SK-N-SH (cell line): Measurements from ENCODE around the gene BAIAP2L1. TPM values are rescaled to one million over a fixed set of nuclear protein-coding genes. Genes with fewer than 3 reads are reported as not detected.

ENCODE experiments used
- CTCF ChIA-PET: fragments of 300-600, 350-600 bp; formaldehyde crosslinking; extraction: SDS; loops from one replicate; lab custom pipeline; 2021; lab: Yijun Ruan, JAX
- POLR2A ChIA-PET: fragments of 350-600 bp; sonication (Branson Sonifier 250); formaldehyde crosslinking; extraction: SDS; loops from one replicate; lab custom pipeline; 2020; ENCODE audit warnings: antibody characterized with exemption, inconsistent platforms; lab: Yijun Ruan, JAX
- DNase-seq: peaks from one replicate; pipeline ENCODE4 v3.0.0; 2012
- H2AFZ ChIP-seq: fragments of 200-600 bp; sonication (generic); 2 replicates; pipeline ENCODE4 v1.8.1; 2016; ENCODE audit warnings: antibody characterized with exemption, mild to moderate bottlenecking, low read depth
- H3F3A ChIP-seq: fragments of 200-600 bp; sonication (generic); replicated peaks from 2 replicates; pipeline ENCODE3; 2016; ENCODE audit warnings: antibody characterized with exemption, mild to moderate bottlenecking; ENCODE audit not compliant: insufficient read depth
- H3K27ac ChIP-seq, 2 experiments: fragments of 200-500 bp in 1 of 2; fragments of 200-600 bp in 1 of 2; sonication (Bioruptor generic) in 1 of 2; sonication (generic), shearing (Covaris generic) in 1 of 2; 2 replicates each; pipeline versions ENCODE4 v1.5.1 to v1.6.1; 2014 to 2016; ENCODE audit warnings: low read depth in 2 of 2, inconsistent platforms in 1 of 2, low read length in 1 of 2, mild to moderate bottlenecking in 1 of 2, mixed read lengths in 1 of 2
- H3K27me3 ChIP-seq: fragments of 200-600 bp; sonication (generic), shearing (Covaris generic); 2 replicates; pipeline ENCODE4 v1.6.1; 2016; ENCODE audit warnings: mixed run types; ENCODE audit not compliant: insufficient read depth
- H3K36me3 ChIP-seq, 2 experiments: fragments of 200-500 bp in 1 of 2; fragments of 200-600 bp in 1 of 2; sonication (Bioruptor generic) in 1 of 2; sonication (generic) in 1 of 2; replicated peaks in 1 of 2; 2 replicates each; pipeline versions ENCODE3 to v1.5.1; 2014 to 2016; ENCODE audit warnings: low read length in 1 of 2, mild to moderate bottlenecking in 1 of 2; ENCODE audit not compliant: insufficient read depth in 2 of 2, control insufficient read depth in 1 of 2
- H3K4me1 ChIP-seq, 2 experiments: fragments of 200-500 bp in 1 of 2; fragments of 200-600 bp in 1 of 2; sonication (Bioruptor generic) in 1 of 2; sonication (generic), shearing (Covaris generic) in 1 of 2; 2 replicates each; pipeline versions ENCODE4 v1.5.1 to v1.6.1; 2014 to 2016; ENCODE audit warnings: low read depth in 1 of 2, low read length in 1 of 2, mixed run types in 1 of 2; ENCODE audit not compliant: insufficient read depth in 2 of 2, control insufficient read depth in 1 of 2
- H3K4me2 ChIP-seq: fragments of 200-600 bp; sonication (generic), shearing (Covaris generic); 2 replicates; pipeline ENCODE4 v1.6.1; 2017; ENCODE audit warnings: mixed run types
- H3K4me3 ChIP-seq, 2 experiments: fragments of 200-500 bp in 1 of 2; fragments of 200-600 bp in 1 of 2; sonication (Bioruptor generic) in 1 of 2; sonication (generic), shearing (Covaris generic) in 1 of 2; 2 replicates each; pipeline versions ENCODE4 v1.5.1 to v1.8.1; 2014 to 2016; ENCODE audit warnings: low read depth in 2 of 2, inconsistent platforms in 1 of 2, low read length in 1 of 2, mild to moderate bottlenecking in 1 of 2, mixed read lengths in 1 of 2, moderate library complexity in 1 of 2
- H3K79me2 ChIP-seq: fragments of 200-600 bp; sonication (generic); 2 replicates; pipeline ENCODE4 v1.8.1; 2017; ENCODE audit warnings: mild to moderate bottlenecking; ENCODE audit not compliant: insufficient read depth
- H3K9ac ChIP-seq: fragments of 200-600 bp; sonication (generic); 2 replicates; pipeline ENCODE4 v1.6.1; 2017; ENCODE audit warnings: mixed run types
- H3K9me2 ChIP-seq: fragments of 200-600 bp; sonication (generic); 2 replicates; pipeline ENCODE4 v1.6.1; 2017; ENCODE audit warnings: mixed run types
- H3K9me3 ChIP-seq: fragments of 200-600 bp; sonication (generic); 2 replicates; pipeline ENCODE4 v1.6.1; 2017; ENCODE audit warnings: mixed run types, mild to moderate bottlenecking, moderate library complexity
- H4K20me1 ChIP-seq: fragments of 200-600 bp; sonication (generic); 2 replicates; pipeline ENCODE4 v1.6.1; 2017; ENCODE audit warnings: mild to moderate bottlenecking, mixed run types; ENCODE audit not compliant: insufficient read depth
- CHD2 ChIP-seq: fragments of 150-350 bp; IDR thresholded peaks from 2 replicates; pipeline ENCODE4 v1.6.1; 2018; ENCODE audit warnings: low read length; ENCODE audit not compliant: partially characterized antibody
- CTCF ChIP-seq: fragments of 200-600 bp; sonication (generic); IDR thresholded peaks from 2 replicates; pipeline ENCODE4 v1.6.1; 2017; ENCODE audit warnings: antibody characterized with exemption, mild to moderate bottlenecking, moderate library complexity
- ELF1 ChIP-seq: IDR thresholded peaks from 2 replicates; pipeline ENCODE4 v1.4.0; 2012
- EP300 ChIP-seq, 2 experiments: IDR thresholded peaks; 2 replicates each; pipeline versions ENCODE4 v1.4.0 to v1.6.1; 2012; ENCODE audit warnings: borderline replicate concordance in 1 of 2, low read depth in 1 of 2, low read length in 1 of 2
- FOSL2 ChIP-seq: IDR thresholded peaks from 2 replicates; pipeline ENCODE4 v1.4.0; 2012; ENCODE audit warnings: low read depth, mild to moderate bottlenecking, moderate library complexity, borderline replicate concordance
- FOXJ3 ChIP-seq: sonication (generic); formaldehyde crosslinking; IDR thresholded peaks from 2 replicates; pipeline ENCODE4 v1.5.1; 2020; ENCODE audit warnings: mild to moderate bottlenecking, missing genetic modification reagents
- MAX ChIP-seq: IDR thresholded peaks from 2 replicates; pipeline ENCODE4 v1.4.0; 2012; ENCODE audit warnings: low read depth
- MEF2A ChIP-seq: IDR thresholded peaks from 2 replicates; pipeline ENCODE4 v1.4.0; 2012; ENCODE audit warnings: low read depth, borderline replicate concordance
- MXI1 ChIP-seq: IDR thresholded peaks from 2 replicates; pipeline ENCODE4 v1.6.1; 2012; ENCODE audit warnings: mild to moderate bottlenecking, low read depth, low read length, improper control_type of control experiment
- PBX3 ChIP-seq: IDR thresholded peaks from 2 replicates; pipeline ENCODE4; 2012
- RCOR1 ChIP-seq: fragments of 150-350 bp; IDR thresholded peaks from 2 replicates; pipeline ENCODE4 v1.6.1; 2017; ENCODE audit warnings: antibody characterized with exemption, low read length
- RFX5 ChIP-seq: IDR thresholded peaks from 2 replicates; pipeline ENCODE4 v1.6.1; 2012; ENCODE audit warnings: mild to moderate bottlenecking, improper control_type of control experiment, low read length
- RXRA ChIP-seq: IDR thresholded peaks from 2 replicates; pipeline ENCODE4 v1.4.0; 2012; ENCODE audit warnings: low read depth, mild to moderate bottlenecking, borderline replicate concordance
- SIN3A ChIP-seq: IDR thresholded peaks from 2 replicates; pipeline ENCODE4 v1.6.1; 2012; ENCODE audit warnings: low read depth, mild to moderate bottlenecking, low read length, moderate library complexity, borderline replicate concordance
- SMC3 ChIP-seq: IDR thresholded peaks from 2 replicates; pipeline ENCODE4 v1.6.1; 2012; ENCODE audit warnings: low read depth, low read length, improper control_type of control experiment
- TAF1 ChIP-seq: IDR thresholded peaks from 2 replicates; pipeline ENCODE4 v1.6.1; 2012; ENCODE audit warnings: low read depth, mild to moderate bottlenecking, low read length, moderate library complexity, borderline replicate concordance
- TCF12 ChIP-seq: IDR thresholded peaks from 2 replicates; pipeline ENCODE4 v1.4.0; 2012
- TEAD4 ChIP-seq: IDR thresholded peaks from 2 replicates; pipeline ENCODE4 v1.4.0; 2012; ENCODE audit warnings: mild to moderate bottlenecking, borderline replicate concordance; ENCODE audit not compliant: insufficient read depth
- USF2 ChIP-seq: fragments of 150-350 bp; IDR thresholded peaks from 2 replicates; pipeline ENCODE4 v1.6.1; 2017; ENCODE audit warnings: antibody characterized with exemption, low read length, low read depth, borderline replicate concordance
- YY1 ChIP-seq: IDR thresholded peaks from 2 replicates; pipeline ENCODE4 v1.4.0; 2012; ENCODE audit warnings: low read depth, mild to moderate bottlenecking
- ZBTB33 ChIP-seq: IDR thresholded peaks from 2 replicates; pipeline ENCODE4 v1.4.0; 2012; ENCODE audit warnings: low read depth, borderline replicate concordance
- WGBS: methylation state at CpG from one replicate; pipeline ENCODE4 v1.1.6; 2017; ENCODE audit warnings: low lambda C conversion rate; 5-methylcytosine and 5-hydroxymethylcytosine counted together
- polyA plus RNA-seq, 3 experiments: library from polyadenylated mRNA; depleted of rRNA; stranded (reverse); fragments of >200 nt; gene quantifications; 2 replicates each; pipeline ENCODE4 v1.2.3, GENCODE V29; 2012

The BAIAP2L1 gene
- polyA plus RNA-seq, 1 of the 3 experiments (the other 2 are of a cell fraction), result 8.8 TPM

GRCh38 chr7:98285157-98286092 is 115.5 kb downstream of the BAIAP2L1 start (continued):
- TF ChIP-seq PBX3, result no peak

- ChIA-PET POLR2A (no interaction called here), CTCF (interaction anchor here (1.5 to 3.9 kb wide), 3 partner anchors 10 to 137 kb away, joined by 5 to 27 read pairs (median 6); partner anchors contain the start of gene BAIAP2L1)
- H3K79me2 ChIP-seq, result peaks cover 78% of the 10 kb centered on the region
- H3K9me2 ChIP-seq, result no peaks in the 10 kb centered on the region
- peak overlapping the region; percentile 96 for H3K9ac ChIP-seq
- peaks cover 0 to 21% of the 10 kb centered on the region in 2 experiments for H3K36me3 ChIP-seq
- peak overlapping the region; percentile 80 to 92 for H3K4me3 ChIP-seq
- peak; percentile 74 for DNase-seq
- no peak overlapping the region for H2AFZ ChIP-seq
- H3K4me2 ChIP-seq, result peak overlapping the region; percentile 96
- no peaks in the 10 kb centered on the region for H3K27me3 ChIP-seq
- H3K4me1 ChIP-seq, result peaks cover 35 to 53% of the 10 kb centered on the region in 2 experiments; a peak in 3 of 4 replicates
- peak overlapping the region; percentile 53 to 75 for H3K27ac ChIP-seq
- WGBS, result 38% methylated on average over 15 of the region's 20 CpGs
- peaks cover 8% of the 10 kb centered on the region for H3F3A ChIP-seq
- no peaks in the 10 kb centered on the region for H3K9me3 ChIP-seq
- H4K20me1 ChIP-seq, result peaks cover 59% of the 10 kb centered on the region
- TF ChIP-seq RCOR1 (no peak), EP300 (IDR thresholded peaks at IDR 0.05; ENCODE audit: borderline replicate concordance in 1 of 2, low read depth in 1 of 2, low read length in 1 of 2) (peak in 1 of 2 experiments; percentile 24; a peak in 1 of 4 replicates), FOXJ3 (no peak), ZBTB33 (no peak), ELF1 (no peak), USF2 (no peak), RXRA (0 out of 2 replicates have a peak, but pooled peaks have one; percentile 8), CHD2 (no peak), TAF1 (no peak), TCF12 (peak; percentile 80), MAX (peak; percentile 83), SMC3 (no peak), SIN3A (0 out of 2 replicates have a peak, but pooled peaks have one; percentile 64), RFX5 (no peak), CTCF (no peak), MEF2A (no peak), PBX3 (no peak), YY1 (no peak), FOSL2 (no peak; the same call in 1 of the 2 replicates), MXI1 (peak; percentile 60), TEAD4 (peak; percentile 83)
Measured at GRCh38 chr7:98284335-98285036, 116.4 kb downstream of the BAIAP2L1 start.
